GM19467 (cell line): Measurements from ENCODE around the gene IL1RAPL1.

Experiments used
- ATAC-seq: cut with Tn5 transposase; IDR thresholded peaks from one replicate; pipeline ENCODE4 v1.9.1; 2021; ENCODE audit warnings: mild to moderate bottlenecking, moderate library complexity; ENCODE audit not compliant: unreplicated experiment

The IL1RAPL1 gene

GRCh38 chrX:29952016-29952415 is 1364.8 kb downstream of the IL1RAPL1 start:
- no peak for ATAC-seq

DNA sequence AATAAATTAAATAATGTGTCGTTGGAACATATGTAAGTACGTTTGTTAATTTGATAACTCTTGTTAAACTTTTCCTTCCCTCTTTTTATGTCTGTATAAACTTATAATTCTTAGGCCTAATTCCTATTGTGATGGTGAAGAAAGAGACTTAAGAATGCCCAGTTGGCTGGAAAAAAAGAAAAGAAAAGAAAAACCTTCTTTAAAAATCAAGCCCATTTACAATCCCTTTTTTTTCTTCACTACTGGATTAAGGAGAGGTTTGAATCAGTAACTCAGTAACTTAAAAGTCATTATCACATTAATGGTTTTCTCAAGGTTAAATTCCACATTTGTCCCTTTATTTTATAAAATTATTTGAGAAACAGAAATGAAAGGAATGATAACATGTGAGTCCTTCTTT is 1374.8 kb downstream of the IL1RAPL1 start:
- no peak for ATAC-seq

GRCh38 chrX:29965634-29966033 is 1378.4 kb downstream of the IL1RAPL1 start:
- no peak for ATAC-seq

GRCh38 chrX:29992083-29992482 is 1404.8 kb downstream of the IL1RAPL1 start:
- ATAC-seq: no peak

DNA sequence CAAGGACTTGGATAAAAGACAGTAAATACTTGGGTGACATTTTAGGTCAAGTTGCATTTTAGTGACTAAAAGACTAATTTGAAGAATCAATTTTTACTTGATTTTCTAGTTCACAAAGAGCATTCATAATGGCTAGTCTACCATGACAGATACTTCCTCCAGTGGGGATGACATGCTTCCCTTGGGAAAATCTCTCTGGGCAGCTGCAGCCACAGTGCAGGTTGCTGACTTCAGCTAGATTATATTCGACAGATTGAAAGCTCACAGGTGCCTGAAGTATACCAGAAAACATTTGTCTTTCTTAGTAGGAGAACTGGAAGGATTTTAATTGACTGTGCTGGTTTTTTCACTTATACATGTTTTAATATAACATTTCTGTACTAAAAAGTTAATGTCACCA is 1418.6 kb downstream of the IL1RAPL1 start:
- ATAC-seq: no peak
